NCI-H460 (cell line): ENCODE results near the gene CIDEC. TPM values are rescaled to one million over a fixed set of nuclear protein-coding genes. Genes with fewer than 3 reads are reported as not detected.
"Not testable (repeated sequence)": the region's sequence is repeated elsewhere in the genome, so short reads cannot be mapped to it uniquely, and the experiment has no call there.

ENCODE experiments used
- DNase-seq: peaks from one replicate; pipeline ENCODE4 v3.0.0-alpha.2; 2016; ENCODE audit warnings: low read depth; ENCODE audit errors: extremely low read depth
- total RNA-seq: library from RNA; depleted of rRNA; stranded (reverse); fragments of >200 nt; shearing (Covaris generic); gene quantifications from 2 replicates; pipeline ENCODE4 v1.2.3, GENCODE V29; 2014

CIDEC gene
- total RNA-seq, 1 experiment from 2014 or later, result not detected

DNA sequence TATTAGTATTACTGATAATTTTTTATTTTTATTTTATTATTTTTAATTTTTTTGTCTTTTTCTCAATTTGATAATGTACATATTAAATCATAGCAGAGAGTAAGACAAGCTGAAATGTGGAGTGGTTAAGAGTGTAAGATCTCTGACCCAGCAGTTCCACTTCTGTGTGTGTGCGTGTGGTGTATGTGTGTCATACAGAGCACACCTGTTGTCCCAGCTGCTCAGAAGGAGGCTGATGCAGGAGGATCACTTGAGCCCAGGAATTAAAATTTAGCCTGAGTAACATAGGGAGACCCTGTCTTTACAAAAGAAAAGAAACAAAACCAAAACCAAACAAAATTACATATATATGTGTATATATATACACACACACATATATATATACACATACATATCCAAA lies 1.4 kb upstream of the CIDEC start:
- no peak for DNase-seq

DNA sequence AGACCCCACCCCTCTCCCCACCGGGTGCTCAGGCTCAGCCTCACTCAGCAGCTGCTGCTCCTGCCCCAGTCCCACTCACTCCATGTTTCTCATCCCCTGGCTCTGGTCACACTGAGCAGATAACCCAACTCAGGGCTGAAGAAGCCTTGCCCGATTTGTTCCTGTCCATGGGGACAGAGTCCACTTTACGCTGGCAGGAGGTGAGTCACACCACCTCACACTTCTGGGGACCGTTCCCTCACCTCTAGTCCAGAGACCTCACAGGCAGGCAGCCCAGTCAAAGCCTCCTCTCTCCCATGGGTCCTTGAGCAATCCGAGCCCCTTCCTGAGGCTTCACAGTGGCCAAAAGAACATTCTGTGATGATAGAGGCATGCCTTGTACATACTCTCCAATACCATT lies 1.4 kb downstream of the CIDEC start:
- no peak for DNase-seq

DNA sequence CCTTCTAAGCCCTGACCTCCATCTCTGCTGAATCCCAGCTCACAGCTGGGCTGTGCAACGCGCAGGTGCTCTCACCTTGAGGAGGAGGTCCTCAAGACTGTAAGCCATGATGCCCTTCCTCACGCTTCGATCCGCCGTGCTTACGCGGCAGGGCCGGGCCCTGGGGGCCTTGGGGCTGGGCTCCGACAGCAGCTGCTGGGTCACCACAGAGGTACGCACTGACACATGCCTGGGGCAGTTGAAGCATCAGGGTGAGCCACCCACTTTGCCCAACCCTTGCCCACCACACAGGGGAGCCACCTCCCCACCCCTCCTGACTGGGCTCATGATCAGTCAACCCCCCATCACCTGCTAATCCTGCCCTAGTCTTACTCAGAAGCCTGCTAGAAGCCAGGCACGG lies 3.1 kb downstream of the CIDEC start:
- DNase-seq, result no peak

DNA sequence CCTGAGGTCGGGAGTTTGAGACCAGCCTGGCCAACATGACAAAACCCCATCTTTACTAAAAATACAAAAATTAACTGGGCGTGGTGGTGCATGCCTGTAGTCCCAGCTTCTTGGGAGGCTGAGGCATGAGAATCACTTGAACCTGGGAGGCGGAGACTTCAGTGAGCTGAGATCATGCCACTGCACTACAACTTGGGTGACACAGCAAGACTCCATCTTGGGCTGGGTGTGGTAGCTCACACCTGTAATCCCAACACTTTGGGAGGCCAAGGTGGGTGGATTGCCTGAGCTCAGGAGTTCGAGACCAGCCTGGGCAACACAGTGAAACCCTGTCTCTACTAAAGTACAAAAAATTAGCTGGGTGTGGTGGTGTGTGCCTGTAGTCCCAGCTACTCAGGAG lies 3.8 kb downstream of the CIDEC start:
- not testable (repeated sequence) for DNase-seq

DNA sequence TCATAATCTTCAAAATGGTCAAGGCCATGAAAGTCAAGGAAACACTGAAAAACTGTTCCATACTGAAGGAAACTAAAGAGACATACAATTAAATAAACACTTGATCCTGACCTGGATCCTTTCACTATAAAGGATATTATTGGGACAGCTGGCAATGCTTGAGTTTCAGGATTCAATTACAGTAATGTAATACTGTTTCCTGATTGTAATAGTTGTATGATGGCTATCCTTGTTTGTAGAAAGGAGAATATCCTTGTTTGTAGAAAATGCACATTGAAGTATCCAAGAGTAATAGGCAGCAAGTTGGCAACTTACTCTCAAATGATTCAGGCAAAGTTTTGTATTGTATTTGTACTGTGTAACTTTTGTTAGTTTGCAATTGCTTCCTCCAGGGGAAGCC lies 4.6 kb downstream of the CIDEC start:
- DNase-seq, result no peak

DNA sequence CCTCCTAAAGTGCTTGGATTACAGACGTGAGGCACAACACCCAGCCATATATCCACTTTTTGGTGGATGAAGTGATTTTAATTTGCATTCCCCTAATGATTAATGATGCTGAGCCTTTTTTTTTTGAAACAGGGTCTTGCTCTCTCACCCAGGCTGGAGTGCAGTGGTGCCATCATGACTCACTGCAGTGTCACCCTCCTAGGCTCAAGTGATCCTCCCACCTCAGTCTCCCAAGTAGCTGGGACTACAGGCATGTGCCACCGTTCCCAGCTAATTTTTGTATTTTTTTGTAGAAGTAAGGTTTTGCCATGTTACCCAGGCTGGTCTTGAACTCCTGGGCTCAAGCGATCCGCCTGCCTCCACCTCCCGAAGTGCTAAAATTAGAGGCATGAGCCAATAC lies 8.0 kb downstream of the CIDEC start:
- DNase-seq, result not testable (repeated sequence)

DNA sequence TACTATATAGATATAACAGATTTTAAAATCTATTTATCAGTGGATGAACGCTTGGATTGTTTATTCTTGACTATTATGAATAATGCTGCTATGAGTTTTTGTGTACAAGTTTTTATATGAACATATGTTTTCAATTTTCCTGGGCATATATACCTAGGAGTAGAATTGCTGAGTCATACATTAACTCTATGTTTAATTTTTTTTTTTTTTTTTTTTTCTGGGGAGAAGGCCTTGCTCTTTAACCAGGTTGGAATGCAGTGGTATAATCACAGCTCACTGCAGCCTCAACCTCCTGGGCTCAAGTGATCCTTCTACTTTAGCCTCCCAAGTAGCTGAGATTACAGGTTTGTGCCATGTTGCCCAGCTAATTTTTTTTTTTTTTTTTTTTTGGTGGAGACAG lies 9.1 kb downstream of the CIDEC start:
- DNase-seq, result no peak

DNA sequence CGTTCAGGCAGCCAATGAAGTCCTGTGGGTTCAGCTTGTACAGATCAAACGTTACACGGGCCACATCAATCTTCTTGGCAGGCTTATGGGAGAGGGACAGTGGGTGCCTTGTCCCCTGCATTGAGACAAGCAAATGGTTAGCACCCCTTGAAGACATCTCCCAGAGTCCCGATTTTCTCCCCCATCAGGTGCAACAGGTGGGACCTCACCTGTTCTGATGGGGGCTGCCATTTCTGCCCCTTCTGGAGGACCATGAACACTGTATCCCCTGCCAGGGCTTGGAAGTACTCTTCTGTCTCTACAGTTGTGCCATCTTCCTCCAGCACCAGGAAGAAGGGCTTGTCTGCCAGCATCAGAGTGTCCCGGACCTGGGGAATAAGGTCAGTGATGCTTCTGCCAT lies 10.1 kb downstream of the CIDEC start:
- no peak for DNase-seq

DNA sequence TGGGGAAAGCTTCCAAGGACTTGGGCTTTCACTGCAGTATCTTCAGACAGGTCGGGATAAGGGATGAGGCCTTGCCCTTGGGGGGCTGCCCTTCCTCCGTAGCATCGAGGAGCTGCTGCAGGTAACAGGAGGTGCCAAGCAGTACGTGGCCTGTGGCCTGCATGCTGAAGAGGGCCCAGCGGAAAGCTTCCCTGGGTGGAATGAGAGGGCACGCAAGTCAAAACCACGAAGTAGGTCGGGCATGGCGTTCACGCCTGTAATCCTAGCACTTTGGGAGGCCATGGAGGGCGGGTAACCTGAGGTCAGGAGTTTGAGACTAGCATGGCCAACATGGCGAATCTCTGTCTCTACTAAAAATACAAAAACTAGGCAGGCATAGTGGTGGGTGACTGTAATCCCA lies 12.9 kb downstream of the CIDEC start:
- DNase-seq, result no peak

DNA sequence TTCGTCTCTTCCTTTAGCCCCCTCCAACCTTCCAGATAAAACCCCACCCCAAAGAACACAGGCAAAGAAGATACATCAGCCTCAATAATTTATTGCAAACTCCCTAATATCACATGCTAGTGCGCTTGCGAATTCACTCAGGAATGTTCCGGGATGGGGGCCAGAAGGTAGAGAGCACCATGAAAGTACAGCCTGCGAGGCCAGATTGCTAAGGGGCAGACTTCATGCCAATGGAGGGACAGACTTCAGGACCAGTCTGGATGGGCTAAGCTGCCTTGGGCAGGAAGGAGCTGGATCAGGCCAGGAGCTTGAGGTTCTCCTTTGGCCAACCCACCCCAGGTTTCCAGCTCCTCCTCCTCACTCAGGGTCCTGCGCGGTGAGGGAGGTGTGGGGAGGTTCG lies 13.4 kb downstream of the CIDEC start:
- DNase-seq, result no peak

DNA sequence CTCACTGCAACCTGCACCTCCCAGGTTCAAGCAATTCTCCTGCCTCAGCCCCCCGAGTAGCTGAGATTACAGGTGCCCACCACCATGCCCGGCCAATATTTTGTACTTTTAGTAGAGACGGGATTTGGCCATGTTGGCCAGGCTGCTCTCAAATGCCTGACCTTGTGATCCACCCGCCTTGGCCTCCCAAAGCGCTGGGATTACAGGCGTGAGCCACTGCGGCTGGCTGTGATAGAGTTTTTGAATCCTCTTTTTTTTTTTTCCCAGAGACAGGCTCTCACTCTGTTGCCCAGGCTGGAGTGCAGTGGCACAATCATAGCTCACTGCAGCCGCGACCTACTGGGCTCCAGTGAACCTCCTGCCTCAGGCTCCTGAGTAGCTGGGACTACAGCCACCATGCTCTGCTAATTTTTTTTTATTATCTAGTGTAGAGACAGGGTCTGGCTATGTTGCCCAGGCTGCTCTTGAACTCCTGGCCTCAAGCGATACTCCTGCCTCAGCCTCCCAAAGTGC lies 14.9 kb downstream of the CIDEC start:
- not testable (repeated sequence) for DNase-seq

DNA sequence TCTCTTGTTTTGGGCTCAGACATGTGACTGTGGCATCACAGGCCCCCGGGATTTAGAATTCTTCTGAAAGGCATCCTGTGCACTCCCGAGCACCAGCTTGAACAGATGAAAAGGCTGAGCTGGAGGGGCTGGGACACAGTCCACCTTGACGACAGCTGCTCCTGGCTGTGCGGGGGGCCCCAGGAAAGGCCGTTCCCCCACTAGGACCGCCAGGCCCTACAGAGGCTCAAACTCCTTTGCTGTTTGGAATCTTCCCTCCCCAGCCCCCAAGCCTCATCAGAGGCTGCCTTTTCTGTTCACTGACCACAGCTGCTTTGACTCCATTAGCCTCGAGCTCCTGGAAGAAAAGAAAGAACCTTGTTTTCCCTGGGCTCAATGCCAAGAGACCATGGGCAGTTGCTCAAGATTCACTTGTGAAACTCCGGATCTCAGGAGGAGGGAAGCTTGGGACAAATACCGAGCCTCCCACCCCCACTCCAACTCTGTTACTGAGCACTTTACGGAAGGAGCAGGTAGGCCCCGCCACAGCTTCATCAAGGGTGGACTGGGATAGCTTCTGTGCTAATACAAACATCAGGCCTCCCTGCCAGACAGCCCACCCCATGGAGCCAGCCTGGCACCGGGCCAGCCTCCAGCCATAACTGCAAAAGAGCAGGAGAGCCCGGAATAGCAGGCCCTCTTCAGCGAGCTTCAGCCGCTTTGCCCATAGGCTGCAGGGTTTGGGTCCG lies 15.7 kb downstream of the CIDEC start:
- DNase-seq, result no peak

DNA sequence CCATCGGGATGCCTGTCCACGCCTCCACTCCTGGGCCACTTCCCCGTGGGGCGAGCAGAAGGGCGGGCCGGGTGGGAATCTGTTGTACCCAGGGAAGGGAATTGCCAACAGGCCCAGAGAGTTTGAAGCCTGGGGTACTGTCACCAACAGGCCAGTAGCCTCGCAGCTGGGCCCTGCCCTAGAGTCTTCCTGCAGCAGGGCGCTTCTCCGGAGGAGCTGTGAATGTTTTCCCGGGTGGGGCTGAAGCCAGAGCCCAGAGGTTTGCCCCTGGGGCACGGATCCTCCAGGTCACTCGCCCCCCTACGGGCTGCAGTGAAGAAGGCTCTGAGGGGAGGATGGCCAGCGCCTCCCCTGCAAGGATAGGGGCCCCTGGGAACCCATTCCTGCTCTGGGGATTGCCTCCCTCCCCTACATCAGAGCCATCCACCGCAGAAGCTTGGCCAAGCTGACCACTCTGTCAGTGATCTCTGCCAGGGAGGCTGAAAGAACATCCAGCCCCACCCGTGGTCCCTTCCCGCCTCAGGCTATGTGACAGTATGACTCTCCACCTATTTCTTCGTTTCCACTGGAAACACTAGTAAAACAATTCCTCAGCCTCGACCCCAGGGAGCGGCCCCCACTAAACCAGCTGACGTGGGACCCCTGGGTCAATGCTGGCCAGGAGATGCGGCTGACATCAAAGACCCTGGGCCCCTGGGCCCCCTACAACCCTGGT lies 16.8 kb downstream of the CIDEC start:
- no peak for DNase-seq

DNA sequence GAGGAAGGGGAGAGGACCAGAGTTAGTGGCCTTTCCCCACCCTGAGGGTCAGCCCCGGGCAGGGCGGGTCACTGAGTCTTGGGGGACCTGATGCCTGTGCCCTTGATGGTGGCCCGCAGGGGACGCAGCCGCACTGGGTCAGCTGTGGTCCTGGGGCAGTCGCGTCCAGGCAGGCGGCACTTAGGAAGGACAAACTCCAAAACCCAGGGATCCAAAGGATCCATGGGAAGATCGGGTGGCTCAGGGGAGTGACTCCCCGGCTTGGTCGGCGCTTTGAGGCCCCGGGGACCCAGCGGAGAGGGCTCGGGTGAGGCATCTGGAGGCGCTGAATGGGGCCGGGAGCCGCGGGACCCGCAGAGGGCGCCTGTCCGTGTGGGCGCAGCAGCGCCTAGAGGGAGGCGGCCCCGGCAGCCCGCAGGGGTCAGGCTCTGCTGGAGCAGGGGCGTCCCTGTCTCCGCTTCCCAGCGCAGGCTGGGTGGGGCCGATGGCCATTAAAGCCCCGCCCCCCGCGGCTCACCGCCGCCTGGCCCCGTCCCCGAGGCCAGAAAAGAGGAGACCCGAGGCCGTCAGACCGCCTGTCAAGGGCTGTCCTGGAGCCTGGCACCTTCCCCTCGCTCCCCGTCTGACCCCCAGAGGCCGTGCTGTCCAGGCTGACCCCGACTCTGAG lies 17.5 kb downstream of the CIDEC start:
- no peak for DNase-seq

DNA sequence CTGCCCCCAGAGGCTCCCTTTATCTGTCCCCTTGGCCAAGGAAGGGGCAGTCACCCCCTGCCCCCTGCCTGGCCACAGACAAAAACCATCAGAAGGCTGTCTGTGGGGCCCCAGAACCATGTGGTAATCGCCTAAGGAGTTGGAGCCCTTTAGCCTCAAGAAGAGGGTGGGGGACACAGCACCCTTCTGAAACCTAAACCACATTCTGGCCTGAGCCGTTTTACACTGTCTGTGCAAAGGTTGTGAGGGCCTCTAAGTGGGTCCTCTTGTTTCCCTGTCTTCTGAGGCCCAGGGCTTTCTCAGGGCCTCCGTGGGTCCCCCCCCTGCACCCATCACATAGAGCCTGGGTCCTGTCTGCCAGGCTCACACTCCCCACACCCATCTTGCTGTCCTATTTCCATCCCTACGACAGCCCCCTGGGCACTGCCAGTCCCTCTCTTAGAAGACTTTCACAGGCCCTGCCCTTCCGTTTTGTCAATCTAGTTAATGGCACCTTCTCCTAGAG lies 18.4 kb downstream of the CIDEC start:
- no peak for DNase-seq

DNA sequence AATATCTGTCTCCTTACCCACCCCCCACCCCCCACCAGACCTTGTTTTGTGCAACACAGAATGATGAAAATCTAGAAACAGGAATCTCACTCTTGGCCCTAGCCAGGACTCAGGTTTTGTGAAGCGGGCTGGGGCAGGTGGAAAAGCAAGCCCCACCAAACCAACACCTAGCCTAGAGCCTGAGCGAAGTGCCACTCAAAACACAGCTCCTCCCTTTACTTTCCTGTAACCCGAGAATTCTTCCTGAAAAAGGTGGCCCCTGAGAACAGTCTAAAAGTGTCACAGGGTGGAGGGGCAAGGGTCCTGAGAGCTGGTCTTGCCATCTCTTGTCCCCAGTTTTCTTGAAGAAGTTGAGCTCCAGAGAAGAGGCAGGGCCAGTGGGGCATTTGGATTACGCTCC lies 18.9 kb downstream of the CIDEC start:
- DNase-seq, result no peak

DNA sequence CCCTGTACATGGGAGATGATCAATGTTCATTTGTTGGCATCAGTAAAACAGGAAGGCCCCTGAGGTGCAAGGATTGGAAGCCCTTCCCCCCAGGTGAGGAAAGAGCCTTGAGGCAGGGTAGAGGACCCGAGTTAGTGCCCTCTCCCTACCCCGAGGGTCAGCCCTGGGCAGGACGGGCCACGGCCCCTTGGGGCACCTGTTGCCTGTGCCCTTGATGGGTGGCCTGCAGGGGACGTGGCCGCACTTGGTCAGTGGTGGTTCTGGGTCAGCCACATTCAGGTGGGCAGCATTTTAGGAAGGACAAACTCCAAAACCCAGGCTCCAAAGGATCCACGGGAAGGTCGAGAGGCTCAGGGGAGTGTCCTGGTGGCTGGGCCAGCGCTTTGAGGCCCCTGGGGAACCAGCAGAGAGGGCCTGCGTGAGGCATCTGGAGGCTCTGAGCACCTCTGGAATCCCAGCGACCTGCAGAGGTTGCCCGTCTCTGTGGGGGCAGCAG lies 20.5 kb downstream of the CIDEC start:
- no peak for DNase-seq

DNA sequence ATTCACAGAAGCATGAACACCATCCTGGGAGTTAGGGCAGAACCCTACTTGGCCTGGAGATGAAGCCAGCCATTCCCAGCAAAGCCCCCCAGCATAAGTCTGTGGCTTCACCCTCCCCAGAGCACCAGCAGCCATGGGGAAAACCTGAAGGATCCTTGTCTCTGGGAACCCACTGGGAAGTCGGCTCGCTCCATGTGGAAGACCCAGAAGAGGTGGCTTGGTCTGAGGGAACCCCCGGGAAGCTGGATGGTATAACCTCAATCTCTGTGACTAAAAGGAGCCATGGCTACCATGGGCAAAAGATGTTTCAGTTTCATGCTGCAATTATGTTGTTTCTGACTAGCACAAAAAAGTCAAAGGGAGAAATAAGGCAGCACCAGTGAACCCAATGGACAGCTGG lies 24.5 kb downstream of the CIDEC start:
- DNase-seq, result no peak

DNA sequence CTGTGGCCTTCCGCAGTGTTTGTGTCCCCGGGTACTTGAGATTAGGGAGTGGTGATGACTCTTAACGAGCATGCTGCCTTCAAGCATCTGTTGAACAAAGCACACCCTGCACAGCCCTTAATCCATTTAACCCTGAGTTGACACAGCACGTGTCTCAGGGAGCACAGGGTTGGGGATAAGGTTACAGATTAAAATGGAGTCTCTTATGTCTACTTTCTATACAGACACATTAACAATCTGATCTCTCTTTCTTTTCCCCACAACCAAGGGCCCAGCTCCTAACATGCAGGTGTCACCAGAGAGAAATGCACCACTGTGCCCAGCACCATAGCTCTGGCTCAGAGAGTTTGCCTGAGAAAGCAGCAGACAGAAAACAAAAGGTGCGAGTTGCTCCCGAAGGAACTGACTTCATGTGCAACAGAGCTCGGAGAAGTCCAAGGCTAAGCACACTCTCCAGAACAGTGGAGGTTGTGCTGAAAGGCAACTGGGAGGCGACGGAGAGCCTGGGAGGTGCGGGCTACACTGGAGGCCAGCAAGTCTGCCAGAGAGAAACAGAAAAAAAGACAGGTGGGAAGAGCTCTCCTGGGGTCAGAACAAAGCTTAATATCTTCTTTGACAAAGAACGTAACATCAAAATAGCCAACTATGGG lies 25.6 kb downstream of the CIDEC start:
- DNase-seq, result not testable (repeated sequence)

DNA sequence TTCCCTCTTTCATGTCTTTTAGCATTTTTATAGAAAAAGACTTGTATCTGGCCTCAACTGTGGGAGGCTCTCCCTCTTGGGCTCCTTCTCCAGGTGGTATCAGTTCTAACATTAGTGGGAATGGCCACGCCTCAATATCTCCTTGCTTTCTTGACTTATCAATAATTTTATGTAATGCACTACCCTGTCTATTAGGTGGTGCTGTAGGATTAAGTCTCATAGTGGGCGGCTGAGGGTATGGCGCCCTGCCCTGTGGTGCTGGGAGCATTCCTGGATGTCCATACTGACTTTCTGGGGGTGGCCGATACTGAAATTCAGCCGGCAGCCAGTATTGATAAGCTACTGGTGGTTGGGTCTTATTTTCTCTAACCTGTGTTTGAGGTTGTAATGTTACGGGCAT lies 27.5 kb downstream of the CIDEC start:
- no peak for DNase-seq

DNA sequence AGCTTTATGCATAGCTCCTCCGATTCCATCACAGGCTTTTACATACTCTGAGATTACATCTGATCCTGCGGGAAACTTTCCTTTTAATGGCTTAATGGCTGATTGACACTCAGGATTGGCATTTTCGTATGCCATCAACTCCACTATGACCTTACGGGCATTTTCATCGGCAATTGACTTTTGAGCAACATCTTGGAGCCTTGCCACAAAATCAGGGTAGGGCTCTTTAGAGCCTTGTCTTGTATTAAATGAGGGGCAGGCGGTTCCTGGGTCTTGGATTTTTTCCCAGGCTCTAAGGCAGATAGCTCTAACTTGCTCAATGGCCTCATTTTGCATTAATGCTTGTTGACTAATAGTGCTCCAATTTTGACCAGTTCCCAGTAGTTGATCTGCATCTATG lies 28.1 kb downstream of the CIDEC start:
- not testable (repeated sequence) for DNase-seq
